Stimulated activated CD4-positive, alpha-beta T cell treated with anti-CD3 and anti-CD28 coated beads, Interleukin-15, amount 100 ng/mL, for 24 hours (primary cell): ENCODE data around the gene WNT7B.
A peak's percentile ranks its signal among the peaks of the same experiment; 100 is the strongest.

Experiments used
- DNase-seq: peaks from one replicate; pipeline ENCODE4 v3.0.0-alpha.2; 2020

Gene WNT7B

GRCh38 chr22:45977003-45977411, at the start of gene WNT7B:
Gene WNT7B (minus strand): TSS chr22:45977162. CDS start chr22:45976754, 408 bp downstream.
- peak; percentile 18 for DNase-seq

DNA sequence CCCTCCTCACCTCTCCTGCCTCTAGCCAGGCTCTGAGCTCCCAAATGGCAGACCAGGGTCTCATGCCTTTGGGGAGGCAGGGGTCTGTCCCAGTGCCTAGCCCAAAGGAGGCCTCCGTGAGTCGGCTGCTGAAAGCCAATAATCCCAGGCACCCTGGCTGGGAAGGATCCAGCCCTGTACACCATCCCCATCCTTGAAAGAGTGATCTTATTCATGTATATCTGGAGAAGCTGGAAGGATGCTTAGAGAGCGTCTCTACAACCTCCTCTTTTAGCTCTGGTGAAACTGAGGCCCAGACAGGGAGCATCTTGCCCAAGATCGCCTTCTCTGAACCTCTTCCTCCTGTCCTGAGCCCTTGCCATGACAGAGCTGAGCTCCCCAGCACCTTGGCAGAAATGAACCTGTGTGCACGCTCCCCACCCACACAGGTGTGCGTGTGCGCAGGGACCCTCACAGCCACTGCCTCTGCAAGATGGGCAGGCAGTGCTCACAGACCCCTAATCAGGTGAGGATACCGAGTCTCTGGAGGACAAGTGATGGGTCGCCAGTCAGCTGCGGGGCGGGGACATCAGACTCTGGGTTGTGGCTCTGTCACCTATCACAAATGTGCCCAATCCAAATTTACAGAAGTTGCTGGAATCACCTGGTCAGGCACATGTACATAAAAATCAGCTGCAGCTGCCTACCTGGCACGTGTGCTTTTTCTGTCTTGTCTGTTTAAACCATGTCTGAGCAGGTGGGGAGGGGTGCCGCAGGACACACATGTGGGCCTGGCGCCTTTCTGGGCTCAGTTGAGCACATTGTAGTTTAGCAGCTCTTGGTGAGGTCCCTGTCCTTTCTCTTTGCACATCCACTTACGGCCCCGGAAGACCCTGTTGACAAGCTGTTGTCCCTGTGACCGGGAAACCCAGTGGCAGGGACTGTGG, 49.3 kb upstream of the WNT7B start:
- no peak for DNase-seq

DNA sequence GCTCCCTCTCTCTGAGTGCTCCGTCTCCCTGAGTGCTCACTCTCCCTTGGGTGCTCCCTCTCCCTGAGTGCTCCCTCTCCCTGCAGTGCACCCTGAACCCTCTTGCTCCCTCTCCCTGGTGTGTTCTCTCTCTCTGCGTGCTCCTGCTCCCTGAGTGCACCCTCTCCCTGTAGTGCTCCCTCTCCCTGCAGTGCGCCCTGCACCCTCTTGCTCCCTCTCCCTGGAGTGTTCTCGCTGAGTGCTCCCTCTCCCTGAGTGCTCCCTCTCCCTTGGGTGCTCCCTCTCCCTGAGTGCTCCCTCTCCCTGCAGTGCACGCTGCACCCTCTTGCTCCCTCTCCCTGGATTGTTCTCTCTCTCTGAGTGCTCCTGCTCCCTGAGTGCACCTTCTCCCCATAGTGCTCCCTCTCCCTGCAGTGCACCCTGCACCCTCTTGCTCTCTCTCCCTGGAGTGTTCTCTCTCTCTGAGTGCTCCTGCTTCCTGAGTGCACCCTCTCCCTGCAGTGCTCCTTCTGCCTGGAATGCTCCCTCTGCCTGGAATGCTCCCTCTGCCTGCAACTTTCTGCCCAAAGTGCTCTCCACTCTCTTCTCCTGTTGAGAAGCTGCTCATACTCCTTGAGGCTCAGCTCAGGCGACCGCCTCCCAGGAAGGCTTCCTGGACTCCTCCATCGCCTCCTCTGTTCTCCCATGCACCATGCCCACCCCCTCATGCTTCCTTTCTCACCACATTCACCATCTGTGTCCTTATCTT, 48.4 kb upstream of the WNT7B start:
- no peak for DNase-seq

DNA sequence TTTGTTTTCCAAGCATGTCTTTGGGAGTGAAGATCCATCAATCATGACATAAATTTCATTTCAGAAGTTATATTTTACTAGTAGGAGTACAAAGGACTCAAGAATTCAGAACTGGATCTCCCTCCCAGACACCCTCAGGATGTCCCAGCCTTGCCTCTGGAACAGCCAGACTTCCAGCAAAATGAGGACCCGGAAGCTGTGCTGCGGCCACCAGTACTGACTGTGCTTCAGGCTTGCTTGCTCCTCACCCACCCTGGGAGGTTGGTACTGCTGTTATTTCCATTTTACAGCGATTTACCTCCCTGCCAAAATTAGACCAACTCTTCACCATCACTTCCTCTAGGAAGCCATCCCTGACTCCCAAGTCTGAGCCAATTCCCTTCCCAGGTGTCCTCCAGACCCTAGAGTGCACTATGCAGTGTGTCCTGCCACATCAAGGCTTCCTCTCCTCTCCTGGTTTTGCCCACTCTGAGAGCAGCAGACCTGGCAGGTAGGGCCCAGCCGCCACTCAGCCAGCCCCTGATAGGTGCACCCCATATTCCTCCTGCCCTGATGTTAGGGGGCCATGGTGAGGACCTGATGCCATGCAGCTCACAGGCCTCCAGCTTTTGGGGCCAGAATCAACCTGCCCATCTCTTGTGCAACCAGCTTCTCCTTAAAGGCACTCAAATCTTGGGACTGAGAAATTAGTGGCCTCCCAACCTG, 47.3 kb upstream of the WNT7B start:
- no peak for DNase-seq

DNA sequence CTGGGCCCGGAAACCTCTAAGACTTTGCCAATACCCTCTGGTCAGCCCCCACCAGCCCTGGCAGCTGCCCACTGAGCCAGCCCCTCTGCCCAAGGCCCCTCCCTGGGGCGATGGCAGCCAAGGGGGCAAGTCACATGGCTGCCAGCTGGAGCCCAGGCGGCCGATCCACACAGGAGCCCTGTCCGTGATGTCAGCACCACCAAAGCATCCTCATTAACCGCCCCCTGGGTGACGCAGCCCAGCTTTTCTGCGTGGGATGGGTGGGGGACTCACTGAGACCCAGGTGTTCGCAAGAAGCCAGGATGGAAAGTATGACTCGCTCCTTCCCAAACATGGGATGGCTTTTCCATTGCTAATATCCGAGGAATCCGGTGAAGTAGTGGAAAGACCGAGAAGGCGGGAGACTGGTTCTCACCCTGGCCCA, 46.6 kb upstream of the WNT7B start:
- DNase-seq, result no peak

GRCh38 chr22:46022881-46023512, 46.0 kb upstream of the WNT7B start:
- no peak for DNase-seq

GRCh38 chr22:46021577-46021976, 44.6 kb upstream of the WNT7B start:
- no peak for DNase-seq

DNA sequence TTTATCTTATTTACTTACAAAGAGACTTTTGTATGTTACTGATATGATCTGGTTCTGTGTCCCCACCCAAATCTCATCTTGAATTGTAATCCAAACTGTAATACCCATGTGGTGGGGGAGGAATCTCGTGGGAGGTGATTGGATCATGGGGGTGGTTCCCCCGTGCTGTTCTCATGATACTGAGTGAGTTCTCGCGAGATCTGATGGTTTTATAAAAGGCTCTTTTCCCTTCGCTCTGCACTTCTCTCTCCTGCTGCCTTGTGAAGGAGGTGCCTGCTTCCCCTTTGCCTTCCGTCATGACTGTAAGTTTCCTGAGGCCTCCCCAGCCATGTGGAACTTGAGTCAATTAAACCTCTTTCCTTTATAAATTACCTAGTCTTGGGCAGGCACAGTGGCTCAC, 42.4 kb upstream of the WNT7B start:
- no peak for DNase-seq

DNA sequence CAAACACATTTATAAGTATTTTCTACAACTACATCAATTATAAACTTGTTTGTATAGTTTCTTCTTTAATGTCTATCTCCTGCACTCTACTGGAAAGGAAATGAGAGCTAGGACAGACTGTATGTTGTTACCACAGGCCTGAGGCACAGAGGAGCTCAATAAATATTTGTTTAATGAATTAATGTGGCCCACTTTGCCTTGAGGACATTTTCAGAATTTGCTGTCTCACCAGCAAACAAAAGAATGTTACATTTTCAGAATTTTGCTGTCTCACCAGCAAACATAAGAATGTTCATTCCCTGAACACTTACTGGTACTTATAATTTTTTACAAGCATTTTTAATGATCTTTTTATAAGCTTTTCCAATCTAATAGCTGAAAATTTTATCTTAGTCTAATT, 41.9 kb upstream of the WNT7B start:
- no peak for DNase-seq

- no peak for DNase-seq
Measured at GRCh38 chr22:46017166-46017565, 40.2 kb upstream of the WNT7B start.

DNA sequence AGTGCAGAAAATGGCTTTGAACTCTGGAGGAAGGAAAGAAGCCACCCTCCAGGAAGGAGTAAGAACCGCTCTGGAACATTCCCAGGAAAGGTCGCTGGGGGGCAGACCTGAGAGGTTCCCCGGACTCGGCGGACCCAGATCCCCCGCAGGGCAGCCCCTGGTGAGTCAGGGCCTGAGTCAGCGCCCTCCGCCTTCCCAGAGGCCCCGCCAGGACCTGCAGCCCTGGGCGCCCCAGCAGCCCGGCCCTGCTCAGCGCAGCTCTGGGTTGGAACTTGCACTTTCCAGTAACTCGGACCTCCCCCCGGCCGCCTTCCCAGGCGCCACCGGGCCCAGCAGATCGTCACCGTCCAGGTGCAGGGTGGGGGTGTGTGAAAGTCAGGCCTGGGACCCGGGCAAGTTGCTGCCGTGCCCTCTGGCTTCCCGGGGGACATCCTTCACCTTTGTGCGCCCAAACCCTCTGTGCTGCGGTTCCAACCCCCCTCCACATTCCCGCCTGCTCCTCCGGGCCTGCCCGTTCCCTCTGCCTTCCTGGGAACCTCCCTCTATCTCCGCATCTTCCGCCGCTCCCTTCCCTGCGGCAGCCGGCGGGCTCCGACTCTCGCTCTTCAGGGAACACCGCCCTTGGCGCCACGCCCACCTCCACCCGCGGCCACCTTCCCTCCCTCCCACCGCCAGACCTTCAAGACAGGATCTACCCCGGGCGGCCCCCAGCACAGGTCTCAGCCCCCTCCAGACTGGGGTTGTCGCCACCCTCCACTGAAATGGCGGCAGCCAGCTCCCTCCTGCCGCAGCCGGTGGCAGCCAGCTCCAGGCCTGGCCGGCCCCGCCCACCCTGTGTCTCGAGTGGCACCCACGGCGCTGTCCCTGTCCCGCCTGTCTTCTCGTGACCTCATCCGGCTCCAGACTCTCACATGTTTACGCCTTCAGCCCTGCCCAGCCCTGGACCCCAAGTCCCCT, 36.8 kb upstream of the WNT7B start:
- DNase-seq, result peak; percentile 95

DNA sequence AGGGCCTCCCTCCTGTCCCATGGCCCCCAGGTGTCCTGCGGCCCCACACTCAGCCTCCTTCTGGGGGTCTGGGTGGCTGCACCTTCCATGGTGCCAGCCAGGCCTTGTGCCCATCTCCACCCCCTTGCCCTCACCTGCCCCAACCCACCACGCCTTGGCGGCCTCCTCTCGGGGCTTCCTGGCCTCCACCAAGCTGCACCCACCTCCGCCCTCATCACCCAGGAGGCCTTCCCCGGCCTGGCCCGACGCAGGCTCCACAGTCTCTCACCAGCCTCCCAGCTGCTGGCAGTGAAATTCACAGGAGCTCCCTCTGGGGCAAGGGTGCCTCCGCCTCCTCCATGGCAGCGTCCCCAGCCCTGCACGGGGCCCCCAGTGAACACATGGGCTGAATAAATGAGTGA, 35.9 kb upstream of the WNT7B start:
- no peak for DNase-seq

DNA sequence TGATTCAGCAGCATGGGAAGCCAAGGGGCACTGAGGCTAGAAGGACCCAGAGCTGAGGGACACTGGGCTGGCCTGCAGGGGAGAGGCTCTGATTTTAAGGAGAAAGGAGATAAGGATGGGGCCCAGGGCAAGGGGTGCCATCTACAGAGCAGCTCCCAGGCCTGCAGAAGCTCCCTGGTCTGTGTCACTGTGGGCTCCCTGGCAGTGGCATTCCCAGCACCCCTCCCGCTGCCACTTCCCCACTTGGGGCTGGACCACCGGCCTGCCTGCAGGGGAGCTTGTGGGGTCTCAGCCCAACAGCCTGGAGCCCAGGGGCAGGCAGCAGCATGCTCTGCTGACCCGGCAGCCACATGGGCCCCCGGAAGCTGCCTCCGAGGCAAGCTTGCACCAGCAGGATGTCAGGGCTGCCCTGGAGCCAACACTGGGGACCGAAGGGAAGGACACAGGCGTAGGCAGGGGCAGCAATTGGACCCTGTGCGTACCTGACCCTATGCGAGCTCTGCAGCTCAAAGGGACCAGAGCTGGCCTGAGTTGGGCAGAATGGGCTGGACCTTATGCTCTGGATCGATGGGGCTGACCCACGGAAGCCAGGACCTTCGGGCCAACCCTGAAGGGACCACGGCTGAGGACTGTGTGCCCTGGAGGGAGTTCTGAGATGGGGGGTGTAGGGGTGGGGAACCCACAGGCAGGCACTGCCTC, 35.4 kb upstream of the WNT7B start:
- no peak for DNase-seq

GRCh38 chr22:46011627-46012181, 34.7 kb upstream of the WNT7B start:
- no peak for DNase-seq

DNA sequence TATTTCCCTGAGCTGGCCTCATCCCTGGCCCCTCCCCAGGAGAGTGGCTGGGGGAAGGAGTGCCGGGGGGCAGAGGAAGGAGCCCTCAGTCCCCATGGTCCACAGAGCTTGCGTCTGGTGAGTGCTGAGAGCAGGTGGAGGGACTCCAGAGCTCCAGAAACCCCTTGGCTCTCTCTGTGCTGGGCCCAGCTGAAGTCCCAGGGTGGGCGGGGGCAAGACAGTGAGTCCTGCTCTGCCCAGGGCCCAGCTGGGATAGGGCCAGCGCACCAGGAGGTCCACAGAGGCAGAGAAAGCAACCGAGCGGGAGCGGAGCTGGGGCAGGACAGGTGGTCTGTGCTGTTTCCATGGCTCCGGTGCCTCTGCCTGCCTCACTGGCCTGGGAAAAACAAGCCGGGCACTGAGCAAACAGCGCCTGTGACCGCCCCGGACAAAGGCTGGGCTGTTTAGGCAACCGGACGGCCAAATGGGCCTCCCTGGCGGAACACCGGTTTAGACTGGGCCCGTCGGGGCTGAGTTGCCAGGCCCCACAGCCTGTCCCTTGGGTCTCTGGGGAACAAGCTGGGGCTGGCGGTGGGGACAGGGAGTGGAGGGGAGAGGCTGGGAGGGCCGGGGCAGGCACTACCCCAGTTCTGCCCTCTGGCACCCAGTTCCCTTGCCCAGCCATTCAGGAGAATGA, 34.1 kb upstream of the WNT7B start:
- no peak for DNase-seq

GRCh38 chr22:46010207-46010867, 33.4 kb upstream of the WNT7B start:
- no peak for DNase-seq

DNA sequence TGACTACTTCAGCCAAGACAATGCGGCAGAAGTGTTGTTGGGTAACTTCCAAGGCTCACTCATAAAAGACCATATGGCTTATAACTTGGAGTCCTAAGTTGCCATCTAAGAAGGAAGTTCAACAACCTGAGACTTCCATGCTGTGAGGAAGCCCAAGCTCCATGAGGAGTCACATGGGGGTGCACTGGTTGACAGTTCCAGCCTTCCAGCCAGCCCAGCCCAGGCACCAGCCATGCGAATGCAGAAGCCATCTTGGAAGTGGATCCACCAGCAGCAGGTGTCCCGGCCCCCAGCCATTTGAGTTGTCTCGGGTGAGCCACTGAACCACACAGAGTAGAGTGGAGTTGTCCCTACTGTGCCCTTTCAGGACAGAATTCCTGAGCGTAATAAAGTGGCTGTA, 32.8 kb upstream of the WNT7B start:
- DNase-seq, result no peak

- no peak for DNase-seq
Measured at GRCh38 chr22:46008836-46009596, 32.1 kb upstream of the WNT7B start.

GRCh38 chr22:46008291-46008690, 31.3 kb upstream of the WNT7B start:
- DNase-seq, result no peak
